Epithelial cell of proximal tubule (primary cell): ENCODE measurements around the gene EXOC5. TPM values are rescaled to one million over a fixed set of nuclear protein-coding genes. Genes with fewer than 3 reads are reported as not detected.

ENCODE experiments used
- DNase-seq: peaks from one replicate; pipeline ENCODE4 v3.0.0-alpha.2; 2011; ENCODE audit warnings: low read depth
- H3K4me3 ChIP-seq: 2 replicates; pipeline ENCODE4 v1.5.1; 2011; ENCODE audit warnings: low read depth, mild to moderate bottlenecking, low read length
- total RNA-seq: library from RNA; depleted of rRNA; stranded (reverse); fragments of >200 nt; gene quantifications from 2 replicates; pipeline ENCODE4 v1.2.3, GENCODE V29; 2015
- TF ChIP-seq, protein P1 (sequence below): conservative IDR thresholded peaks from 2 replicates; pipeline ENCODE4 v1.5.1; 2012; ENCODE audit warnings: low read depth, mild to moderate bottlenecking, low read length

EXOC5 gene
- total RNA-seq, 1 donor from 2014 or later: 43.8 TPM

DNA sequence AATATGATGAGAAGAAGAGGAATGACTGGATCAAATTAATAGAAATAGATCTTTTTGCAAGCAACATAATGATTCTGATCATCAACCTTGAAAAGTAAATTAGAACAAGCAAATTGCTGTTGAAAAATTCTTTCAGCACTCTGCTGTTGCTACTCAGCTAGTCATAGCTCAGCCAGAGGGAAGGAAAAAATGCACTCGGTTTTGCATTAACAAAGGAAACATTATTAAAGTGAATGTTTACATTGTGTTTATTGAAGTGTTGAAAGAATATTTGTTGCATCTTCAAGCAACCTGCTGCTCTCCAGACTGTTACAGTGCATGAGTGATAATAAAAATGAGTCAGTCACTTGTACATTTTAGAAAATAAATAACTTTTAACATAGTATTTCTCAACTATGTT lies 26.5 kb upstream of the EXOC5 start:
- no peak overlapping the region for H3K4me3 ChIP-seq
- TF ChIP-seq, protein P1, sequence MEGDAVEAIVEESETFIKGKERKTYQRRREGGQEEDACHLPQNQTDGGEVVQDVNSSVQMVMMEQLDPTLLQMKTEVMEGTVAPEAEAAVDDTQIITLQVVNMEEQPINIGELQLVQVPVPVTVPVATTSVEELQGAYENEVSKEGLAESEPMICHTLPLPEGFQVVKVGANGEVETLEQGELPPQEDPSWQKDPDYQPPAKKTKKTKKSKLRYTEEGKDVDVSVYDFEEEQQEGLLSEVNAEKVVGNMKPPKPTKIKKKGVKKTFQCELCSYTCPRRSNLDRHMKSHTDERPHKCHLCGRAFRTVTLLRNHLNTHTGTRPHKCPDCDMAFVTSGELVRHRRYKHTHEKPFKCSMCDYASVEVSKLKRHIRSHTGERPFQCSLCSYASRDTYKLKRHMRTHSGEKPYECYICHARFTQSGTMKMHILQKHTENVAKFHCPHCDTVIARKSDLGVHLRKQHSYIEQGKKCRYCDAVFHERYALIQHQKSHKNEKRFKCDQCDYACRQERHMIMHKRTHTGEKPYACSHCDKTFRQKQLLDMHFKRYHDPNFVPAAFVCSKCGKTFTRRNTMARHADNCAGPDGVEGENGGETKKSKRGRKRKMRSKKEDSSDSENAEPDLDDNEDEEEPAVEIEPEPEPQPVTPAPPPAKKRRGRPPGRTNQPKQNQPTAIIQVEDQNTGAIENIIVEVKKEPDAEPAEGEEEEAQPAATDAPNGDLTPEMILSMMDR: no peak
- DNase-seq: no peak

DNA sequence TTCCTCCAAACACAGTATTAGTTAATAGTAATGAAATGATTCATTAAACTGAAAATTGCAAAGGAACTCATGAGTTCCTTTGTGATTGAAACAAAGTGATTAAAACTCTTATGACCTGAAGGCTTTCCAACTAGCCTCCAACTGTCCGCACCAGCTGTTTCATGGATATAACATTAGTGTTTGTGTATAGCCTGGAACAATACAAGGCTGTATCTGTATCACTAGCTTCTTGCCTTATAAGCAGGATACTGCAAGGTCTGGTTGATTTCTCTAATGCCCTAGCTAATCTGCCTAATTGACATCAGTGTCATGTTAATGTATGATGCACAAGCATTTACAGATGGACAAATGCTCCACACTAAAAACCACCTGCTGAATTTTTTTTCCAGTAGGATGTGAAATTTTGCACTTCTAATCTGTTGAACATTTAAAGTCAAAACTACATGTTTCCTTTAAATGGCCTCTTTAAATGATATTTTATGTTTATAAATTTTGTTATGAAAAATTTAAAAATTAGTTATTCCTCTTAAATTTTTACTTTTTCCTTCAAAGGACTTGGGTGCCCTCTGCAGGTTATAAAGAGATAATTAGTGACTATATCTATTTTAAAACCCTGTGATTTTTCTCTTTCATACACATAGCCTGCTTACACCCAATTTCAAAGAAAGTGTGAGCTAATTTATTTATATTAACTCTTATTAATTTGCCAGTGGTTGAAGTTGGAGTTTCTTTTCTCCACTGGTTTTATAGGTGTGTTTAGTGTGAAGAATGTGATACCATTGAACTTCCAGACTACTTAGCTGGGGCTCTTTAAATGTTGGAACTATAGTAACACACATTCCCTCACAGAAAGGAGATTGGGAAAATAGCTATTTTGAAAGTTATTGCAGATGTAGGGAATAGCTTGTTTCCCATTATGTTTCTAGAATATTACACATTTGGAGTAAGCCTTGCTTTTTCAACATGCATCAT lies 25.4 kb upstream of the EXOC5 start:
- TF ChIP-seq, protein P1: no peak
- DNase-seq: no peak

DNA sequence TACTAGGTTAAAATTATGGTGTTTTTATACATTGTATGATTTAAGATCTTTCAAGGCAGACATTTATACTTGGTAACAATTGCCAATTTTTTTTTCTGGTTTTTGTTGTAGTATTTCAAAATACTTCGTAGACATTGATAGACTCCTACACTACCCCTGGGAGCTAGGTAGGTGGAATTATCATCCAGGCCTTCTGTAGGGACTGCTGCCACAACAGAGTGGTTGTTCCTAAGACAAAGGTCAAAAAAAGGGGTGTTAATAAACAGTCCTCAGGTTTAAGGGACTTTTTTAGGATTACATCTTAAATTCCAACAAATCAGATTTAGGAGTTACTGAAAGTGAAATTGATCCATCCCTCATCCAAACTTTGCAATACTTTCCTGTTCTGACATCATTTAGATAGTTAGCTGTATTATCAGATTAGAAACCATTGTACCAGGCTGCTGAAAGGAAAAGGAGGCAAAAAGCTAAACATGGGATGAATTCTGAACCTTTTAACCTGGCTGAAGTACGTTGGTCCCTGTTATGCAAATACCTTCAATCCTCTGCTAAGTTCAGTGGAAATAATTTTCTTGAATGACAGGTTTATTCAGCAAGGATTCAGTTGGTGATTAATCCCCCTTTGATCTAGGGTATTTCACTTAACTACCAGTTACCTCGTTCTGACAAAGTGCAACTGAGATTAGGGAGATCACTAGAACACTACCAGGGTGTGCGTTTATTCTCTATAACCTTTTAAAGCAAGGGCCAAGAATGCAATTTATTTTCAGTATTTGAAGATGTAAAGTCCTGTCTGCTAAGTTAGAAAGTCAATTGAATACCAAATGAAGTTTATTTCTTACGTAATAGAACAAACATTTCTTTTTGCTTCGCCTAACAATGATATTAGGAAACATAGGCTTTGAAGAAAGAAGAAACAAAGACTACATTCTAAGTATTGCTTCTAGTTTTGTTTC lies 23.3 kb upstream of the EXOC5 start:
- DNase-seq: no peak
- TF ChIP-seq, protein P1: no peak

More for the DNA sequence above, 25.4 kb upstream of the EXOC5 start:
- H3K4me3 ChIP-seq: no peak overlapping the region

DNA sequence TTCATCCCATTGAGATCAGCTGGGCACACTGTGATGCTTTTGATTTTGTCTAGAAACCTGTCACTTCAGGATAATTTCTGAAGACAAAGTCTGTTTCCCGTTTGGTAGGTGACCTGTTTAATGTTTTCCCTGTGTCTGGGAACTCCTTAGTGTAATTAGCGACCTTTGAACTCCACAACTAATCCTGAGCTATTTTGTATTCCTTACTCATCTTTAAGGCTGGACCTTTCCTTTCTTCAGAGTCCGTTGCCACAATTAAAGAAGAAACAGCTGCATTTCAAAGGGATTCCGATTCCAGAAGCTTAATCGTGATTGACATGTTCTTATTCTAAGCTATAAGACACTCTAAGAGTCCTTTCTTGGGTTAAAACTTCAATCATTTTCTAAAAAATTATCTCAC lies 22.0 kb upstream of the EXOC5 start:
- TF ChIP-seq, protein P1: no peak
- no peak for DNase-seq
- H3K4me3 ChIP-seq: no peak overlapping the region

More for the DNA sequence above, 23.3 kb upstream of the EXOC5 start:
- H3K4me3 ChIP-seq: no peak overlapping the region

DNA sequence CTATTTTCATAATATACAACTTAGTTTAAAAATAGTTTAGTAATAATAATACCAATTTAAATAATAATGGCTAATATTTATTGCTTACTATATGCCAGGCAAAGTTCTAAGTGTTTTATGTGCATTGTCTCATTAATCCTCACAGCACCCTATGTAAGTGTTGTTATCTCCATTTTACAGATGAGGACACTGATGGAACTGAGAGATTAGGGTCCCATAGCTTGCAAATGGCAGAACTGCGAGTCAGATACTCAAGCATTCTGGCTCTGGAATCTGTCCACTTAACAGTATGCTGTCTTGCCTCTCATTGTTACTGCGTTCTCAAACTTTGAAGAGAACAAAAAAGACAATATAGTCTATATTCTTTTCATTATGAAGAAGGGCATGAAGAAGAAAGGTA lies 19.0 kb upstream of the EXOC5 start:
- H3K4me3 ChIP-seq: no peak overlapping the region
- DNase-seq: no peak
- TF ChIP-seq, protein P1: no peak

DNA sequence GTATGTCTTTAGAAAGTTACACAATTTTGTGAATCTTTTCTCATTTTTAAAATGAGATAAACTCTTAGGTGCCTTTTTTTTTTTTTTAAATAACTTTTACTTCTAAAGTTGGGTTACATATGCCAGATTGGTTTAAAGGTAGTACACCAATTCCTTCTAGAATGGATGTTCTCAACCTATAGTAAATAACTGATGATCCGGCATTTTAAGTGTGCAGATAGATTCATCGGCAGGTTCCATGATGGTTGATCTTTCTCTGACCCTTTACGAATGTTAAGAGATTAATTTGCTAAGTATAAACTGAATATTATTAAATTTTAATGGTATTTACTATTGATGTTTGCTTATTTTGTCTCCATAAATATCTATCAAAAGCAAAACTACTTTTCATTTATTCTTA lies 8.4 kb upstream of the EXOC5 start:
- no peak for DNase-seq
- H3K4me3 ChIP-seq: no peak overlapping the region
- TF ChIP-seq, protein P1: no peak
